Activated CD4-positive, alpha-beta T cell treated with anti-CD3 and anti-CD28 coated beads for 24 hours (primary cell): ENCODE measurements around the gene SIAH3.
"Not testable (repeated sequence)": the region's sequence is repeated elsewhere in the genome, so short reads cannot be mapped to it uniquely, and the experiment has no call there.

ENCODE experiments used
- DNase-seq, 2 donors: peaks; one replicate each; pipeline ENCODE4 v3.0.0-alpha.2; 2020; ENCODE audit warnings: low read depth in 2 of 2

SIAH3 gene

GRCh38 chr13:45851171-45851921 lies at the start of gene SIAH3:
TSS of gene SIAH3 (minus strand) at chr13:45851753. CDS start at chr13:45851629, 124 bp downstream.
- DNase-seq: no peak

DNA sequence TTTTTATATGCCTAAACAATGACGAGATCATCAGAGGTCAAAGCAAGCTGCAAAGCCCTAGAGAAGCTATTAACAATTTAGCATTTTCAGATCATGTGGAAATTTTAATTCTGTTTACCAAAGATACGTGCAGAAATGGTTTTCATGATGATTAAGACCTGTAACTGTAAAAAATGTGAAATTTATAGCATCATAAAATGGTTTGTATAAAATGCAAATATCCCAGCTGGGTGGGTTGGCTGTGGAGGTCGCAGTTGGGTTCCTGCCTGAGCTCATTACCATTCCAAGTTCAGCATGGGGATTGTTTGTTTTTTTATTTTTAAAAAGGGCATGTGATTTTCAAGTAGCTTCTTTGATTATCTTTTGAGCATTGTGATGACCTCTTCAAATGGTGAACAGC lies 47.9 kb upstream of the SIAH3 start:
- DNase-seq: no peak

DNA sequence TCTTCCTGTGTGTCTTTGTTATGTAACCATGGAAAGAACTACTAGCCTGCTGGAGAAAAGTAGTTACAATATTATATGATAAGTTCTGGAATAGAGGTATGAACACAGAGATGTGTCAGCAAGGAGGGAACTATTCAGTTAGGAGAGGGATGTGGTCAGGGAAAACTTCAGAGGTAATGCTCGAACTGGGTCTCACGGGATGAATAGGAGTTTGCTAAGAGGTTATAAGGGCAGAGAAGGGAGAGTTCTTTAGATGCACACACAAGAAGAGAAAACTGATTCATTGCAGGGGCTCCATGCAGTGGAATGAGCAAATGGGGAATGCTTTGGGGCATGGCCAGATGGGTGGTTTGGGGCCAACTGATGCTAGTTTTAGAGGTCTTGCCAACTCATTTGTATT lies 46.0 kb upstream of the SIAH3 start:
- no peak for DNase-seq

GRCh38 chr13:45896285-45896684 lies 44.7 kb upstream of the SIAH3 start:
- no peak for DNase-seq

GRCh38 chr13:45895881-45896280 lies 44.3 kb upstream of the SIAH3 start:
- DNase-seq: no peak

- no peak for DNase-seq
Measured at GRCh38 chr13:45892513-45892912, 41.0 kb upstream of the SIAH3 start.

GRCh38 chr13:45889590-45890243 lies 38.2 kb upstream of the SIAH3 start:
- DNase-seq: no peak

GRCh38 chr13:45886466-45886865 lies 34.9 kb upstream of the SIAH3 start:
- no peak for DNase-seq

DNA sequence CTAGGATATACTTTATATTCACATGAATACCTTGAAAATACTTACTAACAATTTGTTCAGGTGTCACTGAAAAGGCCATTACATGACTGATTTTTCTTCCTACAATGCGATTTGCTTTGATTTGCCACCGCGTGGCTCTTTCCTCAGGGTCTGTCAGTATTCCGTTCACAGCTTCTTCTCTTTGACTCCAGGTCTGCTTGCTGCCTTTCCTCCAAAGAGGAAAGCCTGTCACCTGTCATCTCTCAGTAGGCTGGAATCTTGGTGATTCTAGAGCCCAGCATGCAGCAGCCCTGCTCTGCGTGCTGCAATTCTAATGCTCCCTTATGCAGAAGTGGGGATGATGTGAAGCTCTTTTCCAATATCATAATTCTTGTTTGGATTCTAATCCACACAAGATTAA lies 33.6 kb upstream of the SIAH3 start:
- no peak for DNase-seq

DNA sequence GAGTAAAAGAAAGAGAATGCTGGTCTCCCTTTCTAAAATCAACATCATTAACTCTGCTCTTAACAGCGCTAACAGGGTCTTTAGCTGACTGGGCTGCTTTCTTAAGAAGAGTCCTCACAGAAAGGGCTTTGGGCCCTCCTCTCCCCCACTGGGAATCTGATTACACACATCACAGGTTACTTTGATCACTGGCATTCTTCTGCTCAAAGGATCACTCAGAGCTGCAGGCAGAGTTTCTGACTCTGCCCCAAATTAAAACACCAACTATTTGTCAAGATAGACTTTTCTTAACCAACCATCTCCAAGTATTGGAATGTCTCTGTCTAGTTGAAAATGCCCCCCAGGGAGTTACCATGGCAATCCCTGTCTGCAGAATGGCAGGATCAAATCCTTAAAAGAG lies 31.1 kb upstream of the SIAH3 start:
- DNase-seq: no peak

DNA sequence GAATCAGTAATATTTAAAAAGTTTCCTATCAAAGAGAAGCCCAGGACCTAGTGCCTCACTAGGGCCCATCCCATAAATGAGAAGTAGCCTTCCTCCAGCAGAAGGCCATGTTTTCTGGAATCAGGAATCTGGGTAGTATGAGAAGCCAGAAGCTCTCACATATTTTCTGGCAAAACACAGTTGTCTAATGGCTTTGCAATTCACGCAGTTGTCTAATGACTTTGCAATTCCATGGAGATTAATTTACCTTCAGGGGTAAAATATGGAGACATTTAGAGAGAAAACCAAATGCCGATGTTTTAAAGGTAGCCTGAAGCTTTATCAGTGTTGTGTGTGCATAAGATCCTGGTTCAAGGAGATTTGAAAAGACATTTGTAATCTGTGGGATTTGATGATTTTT lies 29.8 kb upstream of the SIAH3 start:
- DNase-seq: no peak

DNA sequence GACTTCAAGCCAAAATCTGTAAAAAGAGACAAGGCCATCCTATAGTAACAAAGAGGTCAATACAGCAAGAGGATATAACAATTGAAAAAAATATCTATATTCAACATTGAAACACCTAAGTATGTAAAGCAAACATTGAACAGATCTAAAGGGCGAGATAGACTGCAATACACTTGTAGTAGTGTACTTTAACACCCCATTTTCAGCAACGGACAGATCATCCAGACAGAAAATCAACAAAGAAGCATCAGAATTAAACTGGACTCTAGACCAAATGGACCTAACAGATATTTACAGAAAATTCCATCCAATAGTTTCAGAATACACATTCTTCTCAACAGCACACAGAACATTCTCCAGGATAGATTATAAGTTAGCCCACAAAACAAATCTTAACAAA lies 28.7 kb upstream of the SIAH3 start:
- no peak for DNase-seq

GRCh38 chr13:45879666-45880065 lies 28.1 kb upstream of the SIAH3 start:
- no peak for DNase-seq

DNA sequence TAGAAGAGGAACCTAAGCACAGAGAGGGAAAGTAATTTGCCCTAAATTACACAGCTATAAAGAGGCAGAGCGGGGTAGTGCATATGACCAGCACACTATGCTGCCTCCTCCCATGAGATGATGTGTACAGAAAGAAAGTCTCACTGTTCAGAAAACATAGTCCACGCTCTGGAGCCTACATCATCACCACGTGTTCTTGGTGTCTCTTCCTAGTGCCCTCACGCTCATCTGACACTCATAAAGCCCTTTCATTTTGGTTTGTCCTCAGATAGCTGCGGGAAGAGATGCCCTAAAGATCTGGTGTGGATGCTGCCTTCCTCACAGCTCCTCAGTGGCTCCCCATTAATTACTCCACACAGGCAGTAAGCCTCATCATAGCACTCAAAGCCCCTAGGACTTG lies 27.4 kb upstream of the SIAH3 start:
- no peak for DNase-seq

DNA sequence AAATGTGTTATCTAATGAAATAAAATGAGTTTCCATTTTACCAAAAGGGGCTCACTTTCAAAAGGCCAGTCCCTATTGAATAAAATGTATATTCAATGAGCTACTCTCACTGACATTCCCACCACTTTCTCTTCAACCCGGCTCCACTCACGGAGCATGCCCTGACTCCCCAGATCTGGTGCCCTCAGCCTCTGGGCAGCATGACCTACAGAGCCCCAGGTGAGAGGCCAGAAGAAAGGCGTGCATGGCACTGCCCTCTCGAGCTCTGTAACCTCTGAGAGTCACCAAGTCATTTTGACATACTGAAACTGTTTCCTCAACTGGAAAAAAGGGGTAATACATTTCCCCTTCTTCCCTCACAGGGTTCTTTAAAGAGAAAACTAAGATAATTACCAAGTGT lies 25.2 kb upstream of the SIAH3 start:
- no peak for DNase-seq

GRCh38 chr13:45875951-45876350 lies 24.4 kb upstream of the SIAH3 start:
- DNase-seq: no peak

- DNase-seq: no peak
Measured at GRCh38 chr13:45873491-45874325, 22.2 kb upstream of the SIAH3 start.

- no peak for DNase-seq
Measured at GRCh38 chr13:45872566-45872965, 21.0 kb upstream of the SIAH3 start.

- DNase-seq: not testable (repeated sequence)
Measured at GRCh38 chr13:45871201-45871600, 19.6 kb upstream of the SIAH3 start.

- DNase-seq: no peak
Measured at GRCh38 chr13:45870232-45870631, 18.7 kb upstream of the SIAH3 start.

- no peak for DNase-seq
Measured at GRCh38 chr13:45865414-45865813, 13.9 kb upstream of the SIAH3 start.

DNA sequence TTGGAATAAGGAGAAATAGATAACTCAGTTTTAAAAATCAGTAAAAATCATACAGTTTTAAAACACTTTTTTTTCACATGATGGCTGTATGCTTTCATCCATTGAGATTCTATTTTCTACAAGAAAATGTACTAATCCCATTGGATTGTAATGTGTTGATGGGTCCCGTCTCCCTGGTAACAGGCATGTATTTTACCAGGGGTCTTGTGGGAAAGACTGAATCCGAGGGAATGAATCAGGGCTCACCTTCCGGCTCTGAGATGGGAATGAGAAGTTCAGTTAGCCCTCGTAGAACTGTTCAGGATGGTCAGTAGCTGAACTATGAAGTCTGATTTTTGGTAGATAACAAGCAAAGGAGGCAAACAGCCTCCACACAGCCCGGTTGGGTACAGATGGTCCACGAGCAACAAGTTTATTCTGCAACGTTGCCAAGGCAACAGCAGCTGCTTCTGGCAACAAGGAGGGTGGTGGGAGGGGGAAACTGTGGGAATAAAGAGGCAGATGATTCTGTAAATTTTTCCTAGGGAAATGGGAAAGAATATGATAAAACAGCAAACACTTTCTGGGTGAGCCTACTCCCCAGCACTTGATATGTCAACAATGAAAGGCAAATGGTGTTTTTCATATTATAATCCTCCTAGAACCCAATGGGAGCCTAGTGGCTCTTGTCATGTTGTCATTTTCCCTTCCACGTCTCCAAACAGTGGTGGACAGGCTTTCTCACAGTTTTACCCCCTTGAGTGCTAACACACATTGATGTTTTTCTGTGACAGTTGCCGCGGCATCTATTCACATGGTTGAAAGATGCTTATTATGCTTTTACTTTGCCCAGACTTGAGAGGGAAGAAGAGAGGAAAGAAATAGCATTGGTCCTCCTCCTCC lies 12.4 kb upstream of the SIAH3 start:
- DNase-seq: no peak
